HL-60 (cell line): ENCODE measurements around the gene WDR7.

Experiments used
- CTCF ChIP-seq: IDR thresholded peaks from one replicate; pipeline ENCODE4 v1.5.1; 2011; ENCODE audit warnings: low read length, control low read depth, inconsistent platforms; ENCODE audit not compliant: insufficient read depth
- POLR2AphosphoS5 ChIP-seq: IDR thresholded peaks from 2 replicates; pipeline ENCODE4 v1.6.1; 2012; ENCODE audit warnings: low read depth
- TF ChIP-seq, protein P1 (sequence below): IDR thresholded peaks from 2 replicates; pipeline ENCODE4 v1.6.1; 2012; ENCODE audit warnings: low read depth; ENCODE audit not compliant: insufficient replicate concordance

- TF ChIP-seq, protein P1, sequence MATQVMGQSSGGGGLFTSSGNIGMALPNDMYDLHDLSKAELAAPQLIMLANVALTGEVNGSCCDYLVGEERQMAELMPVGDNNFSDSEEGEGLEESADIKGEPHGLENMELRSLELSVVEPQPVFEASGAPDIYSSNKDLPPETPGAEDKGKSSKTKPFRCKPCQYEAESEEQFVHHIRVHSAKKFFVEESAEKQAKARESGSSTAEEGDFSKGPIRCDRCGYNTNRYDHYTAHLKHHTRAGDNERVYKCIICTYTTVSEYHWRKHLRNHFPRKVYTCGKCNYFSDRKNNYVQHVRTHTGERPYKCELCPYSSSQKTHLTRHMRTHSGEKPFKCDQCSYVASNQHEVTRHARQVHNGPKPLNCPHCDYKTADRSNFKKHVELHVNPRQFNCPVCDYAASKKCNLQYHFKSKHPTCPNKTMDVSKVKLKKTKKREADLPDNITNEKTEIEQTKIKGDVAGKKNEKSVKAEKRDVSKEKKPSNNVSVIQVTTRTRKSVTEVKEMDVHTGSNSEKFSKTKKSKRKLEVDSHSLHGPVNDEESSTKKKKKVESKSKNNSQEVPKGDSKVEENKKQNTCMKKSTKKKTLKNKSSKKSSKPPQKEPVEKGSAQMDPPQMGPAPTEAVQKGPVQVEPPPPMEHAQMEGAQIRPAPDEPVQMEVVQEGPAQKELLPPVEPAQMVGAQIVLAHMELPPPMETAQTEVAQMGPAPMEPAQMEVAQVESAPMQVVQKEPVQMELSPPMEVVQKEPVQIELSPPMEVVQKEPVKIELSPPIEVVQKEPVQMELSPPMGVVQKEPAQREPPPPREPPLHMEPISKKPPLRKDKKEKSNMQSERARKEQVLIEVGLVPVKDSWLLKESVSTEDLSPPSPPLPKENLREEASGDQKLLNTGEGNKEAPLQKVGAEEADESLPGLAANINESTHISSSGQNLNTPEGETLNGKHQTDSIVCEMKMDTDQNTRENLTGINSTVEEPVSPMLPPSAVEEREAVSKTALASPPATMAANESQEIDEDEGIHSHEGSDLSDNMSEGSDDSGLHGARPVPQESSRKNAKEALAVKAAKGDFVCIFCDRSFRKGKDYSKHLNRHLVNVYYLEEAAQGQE: no peak
- no peak for TF ChIP-seq CTCF
- no peak for TF ChIP-seq POLR2AphosphoS5
Observed at GRCh38 chr18:56921896-56922480, 270.8 kb downstream of the WDR7 start.
